Raji (cell line): ENCODE data around the gene ZC3H14.

ENCODE experiments used
- POLR2A ChIP-seq: IDR thresholded peaks from 2 replicates; pipeline ENCODE4 v1.6.1; 2011; ENCODE audit warnings: low read depth, low read length, control low read depth; ENCODE audit not compliant: insufficient read depth

Gene ZC3H14

GRCh38 chr14:88546621-88547385 is 16.0 kb upstream of the ZC3H14 start:
- TF ChIP-seq POLR2A, result no peak

GRCh38 chr14:88547386-88547780 is 15.5 kb upstream of the ZC3H14 start:
- no peak for TF ChIP-seq POLR2A

- no peak for TF ChIP-seq POLR2A
Measured at GRCh38 chr14:88550078-88550477, 12.8 kb upstream of the ZC3H14 start.

- no peak for TF ChIP-seq POLR2A
Measured at GRCh38 chr14:88551094-88551870, 11.6 kb upstream of the ZC3H14 start.

- no peak for TF ChIP-seq POLR2A
Measured at GRCh38 chr14:88551980-88552431, 10.8 kb upstream of the ZC3H14 start.

DNA sequence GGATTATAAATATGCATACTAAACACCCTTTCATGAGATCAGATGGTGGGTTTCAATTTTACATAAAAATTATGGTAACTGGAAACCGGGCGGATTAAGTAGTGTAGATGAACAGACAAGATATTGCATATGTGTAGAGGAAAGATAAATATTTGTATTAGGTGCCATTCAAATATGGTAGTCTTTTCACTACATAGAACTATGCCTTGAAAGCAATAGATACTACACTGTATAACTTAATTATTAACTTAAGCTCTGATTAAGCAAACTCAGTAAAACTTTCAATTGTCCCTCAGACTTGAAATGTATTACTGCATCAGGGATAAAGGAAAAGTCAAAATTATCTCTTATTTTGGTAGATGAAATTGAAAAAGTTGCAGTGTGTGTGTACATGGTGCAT is 10.0 kb upstream of the ZC3H14 start:
- TF ChIP-seq POLR2A, result no peak

DNA sequence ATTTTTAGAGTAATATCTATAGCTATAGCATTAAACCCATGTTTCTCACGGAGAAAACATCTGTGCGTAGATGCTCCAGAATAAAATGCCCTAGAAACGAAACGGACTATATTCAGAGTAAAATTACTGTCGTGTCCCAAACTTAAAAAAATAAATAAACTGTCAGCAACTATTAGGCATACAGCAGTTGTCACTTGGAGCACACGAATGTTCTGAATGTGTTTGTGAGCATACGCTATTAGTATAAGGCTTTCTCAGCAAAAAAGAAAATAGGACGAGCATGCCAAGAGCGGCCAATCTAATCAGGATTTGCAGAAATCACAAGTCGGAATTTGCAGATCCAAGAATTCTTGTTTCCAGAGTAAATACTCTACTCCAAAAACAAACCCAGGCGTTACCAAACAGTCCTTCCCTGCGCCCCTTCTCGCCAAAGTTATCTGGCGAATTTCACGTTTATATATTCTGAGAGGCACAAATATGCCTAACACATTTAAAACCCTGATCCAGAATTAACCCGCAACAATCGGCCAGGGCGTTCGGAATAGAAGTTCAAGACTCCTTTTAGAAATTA is 8.9 kb upstream of the ZC3H14 start:
- no peak for TF ChIP-seq POLR2A

DNA sequence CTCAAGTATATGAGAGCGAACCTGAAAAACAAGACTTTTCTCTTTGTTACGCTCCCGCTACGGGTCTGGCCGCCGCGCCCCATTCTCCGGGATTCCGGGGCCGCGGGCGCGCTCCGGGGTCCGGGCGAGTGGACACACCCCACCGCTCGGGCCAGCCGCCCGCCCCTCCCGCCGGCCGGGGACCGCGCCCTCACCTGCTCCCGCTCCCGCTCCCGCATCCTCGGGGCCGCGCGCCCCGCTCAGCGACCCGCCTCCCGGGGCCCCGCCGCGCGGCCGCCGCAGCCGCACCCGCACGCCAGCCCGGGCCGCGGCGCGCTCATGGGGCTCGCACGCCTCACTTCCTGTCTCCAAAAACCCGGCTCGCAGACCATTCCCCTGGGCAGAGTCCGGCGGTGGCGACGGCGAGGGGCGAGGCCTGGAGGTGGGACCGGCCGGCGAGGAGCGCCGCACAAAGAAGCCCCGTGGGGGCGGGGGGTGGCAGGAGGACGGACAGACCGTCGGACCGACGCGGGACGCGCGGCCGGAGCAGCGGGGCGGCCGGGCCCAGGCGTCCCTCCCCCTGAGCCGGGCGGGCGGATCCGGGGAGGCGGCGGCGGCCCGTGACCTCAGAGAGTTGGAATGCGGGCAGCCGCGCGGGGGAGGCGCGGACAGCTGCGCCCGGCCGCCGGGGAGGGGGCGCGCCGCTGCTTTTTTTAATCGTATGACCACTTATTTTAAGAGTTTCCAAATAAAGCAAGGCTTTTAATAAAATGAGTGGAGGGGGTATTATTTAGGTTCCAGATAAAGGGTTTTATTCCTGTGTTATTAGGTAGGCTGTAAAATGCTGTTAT is 8.2 kb upstream of the ZC3H14 start, which contains the start of gene PTPN21:
Gene PTPN21, minus strand, starts transcription at position 551 of the 830 bp plus-strand sequence. CDS start 4,590 bp downstream, outside the sequence.
- TF ChIP-seq POLR2A, result no peak

- TF ChIP-seq POLR2A, result no peak
Measured at GRCh38 chr14:88556581-88556980, 6.3 kb upstream of the ZC3H14 start.

- no peak for TF ChIP-seq POLR2A
Measured at GRCh38 chr14:88559852-88560251, 3.0 kb upstream of the ZC3H14 start.

DNA sequence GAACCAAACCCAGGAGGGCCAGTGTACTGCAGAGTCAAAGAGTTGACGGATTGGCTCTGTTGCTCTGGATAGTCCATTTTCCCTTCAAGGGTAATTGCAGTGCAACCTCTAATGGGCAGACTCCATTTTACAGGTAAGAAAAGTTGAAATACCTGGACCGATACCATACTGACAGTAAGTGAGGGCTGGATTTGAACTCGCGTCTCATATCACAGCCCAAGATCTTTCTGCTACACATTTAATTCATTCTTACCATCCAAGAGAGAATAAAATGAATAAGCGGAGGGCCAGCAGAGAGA is 356 bp upstream of the ZC3H14 start:
- TF ChIP-seq POLR2A, result no peak

DNA sequence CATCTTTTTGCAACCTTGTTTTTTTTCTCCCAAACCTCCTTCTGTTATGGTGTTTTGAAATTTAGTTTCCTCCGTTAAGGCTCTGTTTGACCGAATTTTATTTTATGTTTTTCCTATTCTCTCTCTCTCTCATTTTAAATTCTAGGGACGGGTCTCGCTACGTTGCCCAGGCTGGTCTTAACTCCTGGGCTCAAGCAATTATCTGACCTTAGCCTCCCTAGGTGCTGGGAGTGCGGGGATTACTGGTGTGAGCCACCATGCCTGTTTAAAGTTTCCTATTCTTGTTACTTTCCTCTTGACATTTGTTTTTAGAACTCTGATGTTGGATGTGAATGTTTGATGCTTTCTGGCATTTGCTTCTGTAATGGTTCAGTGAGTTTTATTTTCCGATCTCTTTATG is 1.0 kb downstream of the ZC3H14 start:
- no peak for TF ChIP-seq POLR2A

GRCh38 chr14:88565427-88565826 is 2.6 kb downstream of the ZC3H14 start:
- no peak for TF ChIP-seq POLR2A

DNA sequence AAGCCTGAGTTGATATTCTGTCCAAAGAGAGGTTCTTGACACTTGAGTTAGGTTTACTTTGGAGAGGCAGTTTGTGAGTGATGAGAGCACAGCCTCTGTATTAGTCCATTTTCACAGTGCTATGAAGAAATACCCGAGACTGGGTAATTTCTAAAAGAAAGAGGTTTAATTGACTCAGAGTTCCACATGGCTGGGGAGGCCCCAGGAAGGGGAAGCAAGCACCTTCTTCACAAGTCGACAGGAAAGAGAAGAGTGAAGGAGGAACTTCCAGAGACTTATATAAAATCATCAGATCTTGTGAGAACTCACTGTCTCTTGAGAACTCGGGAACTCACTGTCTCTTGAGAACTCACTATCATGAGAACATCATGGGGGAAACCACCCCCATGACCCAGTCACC is 5.4 kb downstream of the ZC3H14 start:
- no peak for TF ChIP-seq POLR2A

GRCh38 chr14:88572117-88572516 is 9.3 kb downstream of the ZC3H14 start:
- no peak for TF ChIP-seq POLR2A
